ENCODE results near the gene RFX7. TPM values are rescaled to one million over a fixed set of nuclear protein-coding genes. Genes with fewer than 3 reads are reported as not detected.

Gene RFX7
- total RNA-seq, 1 donor from 2014 or later, result 3.2 TPM

DNA sequence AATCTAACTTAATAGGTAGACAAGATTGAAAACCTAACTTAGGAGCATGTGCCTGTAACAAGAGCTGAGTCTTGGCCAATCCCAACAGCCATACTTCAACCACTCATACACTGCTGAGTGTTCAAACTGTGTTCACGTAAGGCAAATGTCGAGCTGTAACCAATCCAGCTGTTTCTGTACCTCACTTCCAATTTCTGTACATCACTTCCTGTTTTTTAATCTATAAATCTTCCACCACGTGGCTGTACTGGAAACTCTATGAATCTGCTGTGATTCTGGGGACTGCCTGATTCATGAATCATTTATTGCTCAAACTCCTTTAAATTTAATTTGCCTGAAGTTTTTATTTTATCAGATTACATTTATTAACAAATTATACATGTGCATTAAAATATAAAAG lies 205.7 kb downstream of the RFX7 start:
- H3K36me3 ChIP-seq (ENCODE audit: control insufficient read depth, insufficient read depth, low read length), result no peaks in the 10 kb centered on the region
- no peak for FAIRE-seq
- no peak overlapping the region for H3K4me3 ChIP-seq (ENCODE audit: low read depth, low read length)
- H3K27me3 ChIP-seq (ENCODE audit: control insufficient read depth, insufficient read depth, low read length), result no peaks in the 10 kb centered on the region
- TF ChIP-seq, protein P1, sequence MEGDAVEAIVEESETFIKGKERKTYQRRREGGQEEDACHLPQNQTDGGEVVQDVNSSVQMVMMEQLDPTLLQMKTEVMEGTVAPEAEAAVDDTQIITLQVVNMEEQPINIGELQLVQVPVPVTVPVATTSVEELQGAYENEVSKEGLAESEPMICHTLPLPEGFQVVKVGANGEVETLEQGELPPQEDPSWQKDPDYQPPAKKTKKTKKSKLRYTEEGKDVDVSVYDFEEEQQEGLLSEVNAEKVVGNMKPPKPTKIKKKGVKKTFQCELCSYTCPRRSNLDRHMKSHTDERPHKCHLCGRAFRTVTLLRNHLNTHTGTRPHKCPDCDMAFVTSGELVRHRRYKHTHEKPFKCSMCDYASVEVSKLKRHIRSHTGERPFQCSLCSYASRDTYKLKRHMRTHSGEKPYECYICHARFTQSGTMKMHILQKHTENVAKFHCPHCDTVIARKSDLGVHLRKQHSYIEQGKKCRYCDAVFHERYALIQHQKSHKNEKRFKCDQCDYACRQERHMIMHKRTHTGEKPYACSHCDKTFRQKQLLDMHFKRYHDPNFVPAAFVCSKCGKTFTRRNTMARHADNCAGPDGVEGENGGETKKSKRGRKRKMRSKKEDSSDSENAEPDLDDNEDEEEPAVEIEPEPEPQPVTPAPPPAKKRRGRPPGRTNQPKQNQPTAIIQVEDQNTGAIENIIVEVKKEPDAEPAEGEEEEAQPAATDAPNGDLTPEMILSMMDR (IDR thresholded peaks at IDR 0.05; ENCODE audit: insufficient read depth, low read length, severe bottlenecking), result no peak
- no peak for DNase-seq (ENCODE audit: low read depth)

Other genes with a start within 250 kb of the RFX7 start
- gene TEX9, start 121.5 kb upstream of the RFX7 start, total RNA-seq, result 2.6 and 3.6 TPM in 2 replicates
- not detected in 2 replicates for gene MNS1, start 221.3 kb upstream of the RFX7 start, total RNA-seq

Measured in bronchial epithelial cell (primary cell).